H9 (cell line): ENCODE measurements around the gene CACNA1F. TPM values are rescaled to one million over a fixed set of nuclear protein-coding genes. Genes with fewer than 3 reads are reported as not detected.
A peak's percentile ranks its signal among the peaks of the same experiment; 100 is the strongest.

Experiments used
- DNase-seq: peaks from one replicate; pipeline ENCODE4 v3.0.0-alpha.2; 2017
- H2AFZ ChIP-seq: one replicate; pipeline ENCODE4 v1.6.1; 2013; ENCODE audit warnings: mild to moderate bottlenecking, low read length, control low read depth, moderate library complexity
- H2AK5ac ChIP-seq: 2 replicates; pipeline ENCODE4 v1.6.1; 2013; ENCODE audit warnings: low read length, control low read depth, mixed read lengths; ENCODE audit not compliant: insufficient read length
- H2BK120ac ChIP-seq: one replicate; pipeline ENCODE4 v1.6.1; 2013; ENCODE audit warnings: low read depth, mild to moderate bottlenecking, low read length, control low read depth, inconsistent platforms; ENCODE audit not compliant: poor library complexity, severe bottlenecking
- H2BK12ac ChIP-seq: 2 replicates; pipeline ENCODE4 v1.6.1; 2013; ENCODE audit warnings: low read length, control low read depth, mixed read lengths, low read depth; ENCODE audit not compliant: insufficient read length
- H2BK15ac ChIP-seq: 2 replicates; pipeline ENCODE4 v1.6.1; 2013; ENCODE audit warnings: low read depth, low read length, control low read depth
- H2BK20ac ChIP-seq: one replicate; pipeline ENCODE4 v1.6.1; 2013; ENCODE audit warnings: low read depth, mild to moderate bottlenecking, low read length, control low read depth, inconsistent platforms; ENCODE audit not compliant: poor library complexity, severe bottlenecking
- H2BK5ac ChIP-seq: 2 replicates; pipeline ENCODE4 v1.6.1; 2013; ENCODE audit warnings: low read length, control low read depth, mixed read lengths; ENCODE audit not compliant: insufficient read length
- H3K14ac ChIP-seq: 2 replicates; pipeline ENCODE4 v1.6.1; 2013; ENCODE audit warnings: low read length, control low read depth; ENCODE audit not compliant: insufficient read depth
- H3K18ac ChIP-seq: 2 replicates; pipeline ENCODE4 v1.6.1; 2013; ENCODE audit warnings: low read depth, mild to moderate bottlenecking, mixed read lengths, low read length, control low read depth; ENCODE audit not compliant: insufficient read length
- H3K23ac ChIP-seq: 2 replicates; pipeline ENCODE4 v1.6.1; 2013; ENCODE audit warnings: low read length, control low read depth, mixed read lengths, low read depth; ENCODE audit not compliant: insufficient read length
- H3K23me2 ChIP-seq: 2 replicates; pipeline ENCODE4 v1.6.1; 2013; ENCODE audit warnings: low read depth, mild to moderate bottlenecking, mixed read lengths, low read length, control low read depth; ENCODE audit not compliant: insufficient read length, poor library complexity, severe bottlenecking
- H3K27ac ChIP-seq: 2 replicates; pipeline ENCODE4 v1.5.1; 2013; ENCODE audit warnings: low read length, control low read depth, mixed read lengths, low read depth; ENCODE audit not compliant: insufficient read length
- H3K27me3 ChIP-seq: 2 replicates; pipeline ENCODE4 v1.6.1; 2013; ENCODE audit warnings: low read length, control low read depth, inconsistent platforms; ENCODE audit not compliant: insufficient read depth
- H3K4ac ChIP-seq: 2 replicates; pipeline ENCODE4 v1.6.1; 2013; ENCODE audit warnings: low read depth, mild to moderate bottlenecking, control low read depth, inconsistent platforms, low read length, moderate library complexity
- H3K4me1 ChIP-seq: 2 replicates; pipeline ENCODE4 v1.6.1; 2013; ENCODE audit warnings: low read length, control low read depth, inconsistent platforms; ENCODE audit not compliant: insufficient read depth
- H3K4me2 ChIP-seq: 2 replicates; pipeline ENCODE4 v1.6.1; 2013; ENCODE audit warnings: low read length, control low read depth, mixed read lengths; ENCODE audit not compliant: insufficient read length, insufficient read depth
- H3K56ac ChIP-seq: 2 replicates; pipeline ENCODE4 v1.6.1; 2013; ENCODE audit warnings: low read depth, mild to moderate bottlenecking, mixed read lengths, low read length, control low read depth; ENCODE audit not compliant: insufficient read length
- H3K79me1 ChIP-seq: 2 replicates; pipeline ENCODE4 v1.6.1; 2013; ENCODE audit warnings: low read depth, mild to moderate bottlenecking, moderate library complexity, low read length, control low read depth, inconsistent platforms; ENCODE audit not compliant: insufficient read depth, poor library complexity, severe bottlenecking
- H3K79me2 ChIP-seq: 2 replicates; pipeline ENCODE4 v1.6.1; 2013; ENCODE audit warnings: low read length, control low read depth, inconsistent platforms; ENCODE audit not compliant: insufficient read depth
- H3K9ac ChIP-seq: 2 replicates; pipeline ENCODE4 v1.6.1; 2013; ENCODE audit warnings: low read length, control low read depth, mixed read lengths; ENCODE audit not compliant: insufficient read length; ENCODE audit errors: extremely low read depth
- H3K9me3 ChIP-seq: one replicate; pipeline ENCODE4 v1.6.1; 2013; ENCODE audit warnings: low read depth, low read length, inconsistent platforms; ENCODE audit not compliant: control insufficient read depth
- H3T11ph ChIP-seq: one replicate; pipeline ENCODE4 v1.6.1; 2013; ENCODE audit warnings: mild to moderate bottlenecking, low read length, control low read depth, inconsistent platforms
- H4K20me1 ChIP-seq: one replicate; pipeline ENCODE4 v1.6.1; 2013; ENCODE audit not compliant: control insufficient read depth, insufficient read length, insufficient read depth
- H4K5ac ChIP-seq: 2 replicates; pipeline ENCODE4 v1.6.1; 2013; ENCODE audit warnings: low read depth, mild to moderate bottlenecking, mixed read lengths, low read length, control low read depth; ENCODE audit not compliant: insufficient read length
- H4K8ac ChIP-seq: replicated peaks from 2 replicates; pipeline ENCODE4 v1.6.1; 2013; ENCODE audit warnings: low read length, control low read depth, mixed read lengths, low read depth; ENCODE audit not compliant: insufficient read length
- H4K91ac ChIP-seq: 2 replicates; pipeline ENCODE4 v1.6.1; 2013; ENCODE audit warnings: low read depth, mild to moderate bottlenecking, moderate library complexity, mixed read lengths, low read length, control low read depth; ENCODE audit not compliant: insufficient read length
- H3K27ac Mint-ChIP-seq, 3 experiments: 2 replicates in 2 of 3; 3 replicates in 1 of 3; pipeline ENCODE4 v1.8.0; 2020 to 2021; ENCODE audit warnings: mixed read lengths in 3 of 3, mild to moderate bottlenecking in 1 of 3, moderate library complexity in 1 of 3
- H3K27me3 Mint-ChIP-seq: 2 replicates; pipeline ENCODE4 v1.8.0; 2021; ENCODE audit warnings: low read depth, mild to moderate bottlenecking, moderate library complexity, mixed read lengths
- H3K36me3 Mint-ChIP-seq, 3 experiments: 2 replicates in 2 of 3; 3 replicates in 1 of 3; pipeline ENCODE4 v1.8.0; 2020 to 2021; ENCODE audit warnings: low read depth in 3 of 3, mixed read lengths in 3 of 3; ENCODE audit not compliant: insufficient read depth in 1 of 3
- H3K4me1 Mint-ChIP-seq, 2 experiments: 2 replicates each; pipeline ENCODE4 v1.8.0; 2020; ENCODE audit warnings: mixed read lengths in 2 of 2
- H3K4me3 Mint-ChIP-seq, 2 experiments: 2 replicates in 1 of 2; 3 replicates in 1 of 2; pipeline ENCODE4 v1.8.0; 2020 to 2021; ENCODE audit warnings: mild to moderate bottlenecking in 2 of 2, mixed read lengths in 2 of 2, moderate library complexity in 1 of 2
- H3K9me3 Mint-ChIP-seq, 2 experiments: 2 replicates in 1 of 2; 3 replicates in 1 of 2; pipeline ENCODE4 v1.8.0; 2020; ENCODE audit warnings: mild to moderate bottlenecking in 2 of 2, mixed read lengths in 2 of 2, moderate library complexity in 1 of 2
- WGBS: extraction: QIAGEN DNeasy Blood & Tissue Kit; methylation state at CpG from one replicate; pipeline ENCODE4 v1.1.7; 2013; ENCODE audit warnings: missing lambda C conversion rate, low lambda C conversion rate, mixed read lengths; ENCODE audit not compliant: insufficient read length; ENCODE audit errors: extremely low coverage; 5-methylcytosine and 5-hydroxymethylcytosine counted together
- total RNA-seq: library from RNA; stranded (reverse); gene quantifications from 2 replicates; pipeline ENCODE4 v1.2.1, GENCODE V29; 2021
- TF ChIP-seq, protein P1 (sequence below): fragments of 200-600 bp; sonication (generic); conservative IDR thresholded peaks from 3 replicates; pipeline ENCODE4 v1.8.0; 2021; ENCODE audit warnings: antibody characterized with exemption, mild to moderate bottlenecking

The CACNA1F gene
- total RNA-seq, 1 experiment from 2014 or later, result 1.4 TPM

DNA sequence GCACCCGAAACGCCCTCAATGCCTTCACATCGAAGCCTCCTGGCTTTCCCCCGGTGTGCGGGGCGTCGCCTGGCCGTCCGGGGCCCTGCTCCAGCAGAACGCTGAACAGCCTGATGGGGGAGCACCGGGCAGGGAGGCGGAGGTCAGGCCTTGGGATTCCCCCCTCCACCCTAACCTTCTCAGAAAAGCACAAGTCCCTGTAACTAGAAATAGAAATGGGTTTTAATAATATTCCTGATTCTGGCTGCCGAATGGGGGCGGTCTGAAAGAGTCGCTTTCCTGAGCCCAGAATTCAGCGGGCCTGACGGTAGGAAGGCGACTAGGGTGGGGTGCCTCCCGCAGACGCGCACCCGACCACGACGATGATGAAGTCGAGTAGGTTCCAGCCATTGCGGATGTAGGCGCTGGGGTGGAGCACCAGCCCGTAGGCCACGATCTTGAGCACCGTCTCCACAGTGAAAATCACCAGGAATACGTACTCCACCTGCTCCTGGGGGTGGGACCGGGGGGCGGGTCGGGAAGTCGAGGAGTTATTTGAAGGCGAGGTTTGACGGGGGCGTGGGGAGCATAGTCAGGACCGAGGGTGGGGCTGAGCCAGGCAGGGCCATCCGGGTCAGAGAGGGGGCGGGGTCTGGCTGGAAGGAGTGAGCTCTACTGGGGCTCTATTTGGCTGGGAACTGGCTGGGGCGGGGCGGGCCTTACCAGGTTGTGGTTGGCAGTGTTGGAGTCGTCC lies 2.5 kb downstream of the CACNA1F start:
- peaks cover 0 to 4% (median 1%) of the 10 kb centered on the region in 3 experiments; a peak in 4 of 7 replicates for H3K36me3 Mint-ChIP-seq
- H2BK5ac ChIP-seq, result no peak overlapping the region
- H3K4me2 ChIP-seq, result peak overlapping the region; percentile 62

More for the DNA sequence above, 2.5 kb downstream of the CACNA1F start:
- H4K5ac ChIP-seq, result no peak overlapping the region
- no peak overlapping the region for H2AFZ ChIP-seq
- H2BK120ac ChIP-seq, result no peak overlapping the region
- H3K56ac ChIP-seq, result no peak overlapping the region
- peak overlapping the region; percentile 35 for H3K18ac ChIP-seq
- no peak overlapping the region for H2BK20ac ChIP-seq
- no peaks in the 10 kb centered on the region for H3K23me2 ChIP-seq
- Mint-ChIP-seq H3K27me3 (peaks cover 4% of the 10 kb centered on the region), H3K4me1 (peaks cover 9 to 25% of the 10 kb centered on the region in 2 experiments), H3K27ac (peak overlapping the region in 2 of 3 experiments; percentile 68 to 88; a peak in 4 of 7 replicates), H3K4me3 (peak overlapping the region; percentile 69 to 81), H3K9me3 (peaks cover 63 to 82% of the 10 kb centered on the region in 2 experiments)
- no peaks in the 10 kb centered on the region; the same call in 1 of the 2 replicates for H3K4me1 ChIP-seq
- no peaks in the 10 kb centered on the region for H3K79me1 ChIP-seq
- peaks cover 16% of the 10 kb centered on the region for H3K9me3 ChIP-seq
- no CpG with 5 or more reads among the region's 44 CpGs for WGBS
- no peak overlapping the region for H3K9ac ChIP-seq
- no peak overlapping the region for H4K91ac ChIP-seq
- H4K8ac ChIP-seq, result no peak overlapping the region
- no peak overlapping the region for H3K27ac ChIP-seq
- no peak overlapping the region for H3K23ac ChIP-seq
- DNase-seq, result peak; percentile 86
- 0 out of 2 replicates have a peak overlapping the region, but pooled peaks have one; percentile 1 for H3K14ac ChIP-seq
- no peak overlapping the region for H2BK15ac ChIP-seq
- H2AK5ac ChIP-seq, result no peak overlapping the region
- no peak overlapping the region for H3T11ph ChIP-seq
- H3K4ac ChIP-seq, result no peak overlapping the region
- H3K27me3 ChIP-seq, result no peaks in the 10 kb centered on the region
- H4K20me1 ChIP-seq, result no peaks in the 10 kb centered on the region
- TF ChIP-seq, protein P1, sequence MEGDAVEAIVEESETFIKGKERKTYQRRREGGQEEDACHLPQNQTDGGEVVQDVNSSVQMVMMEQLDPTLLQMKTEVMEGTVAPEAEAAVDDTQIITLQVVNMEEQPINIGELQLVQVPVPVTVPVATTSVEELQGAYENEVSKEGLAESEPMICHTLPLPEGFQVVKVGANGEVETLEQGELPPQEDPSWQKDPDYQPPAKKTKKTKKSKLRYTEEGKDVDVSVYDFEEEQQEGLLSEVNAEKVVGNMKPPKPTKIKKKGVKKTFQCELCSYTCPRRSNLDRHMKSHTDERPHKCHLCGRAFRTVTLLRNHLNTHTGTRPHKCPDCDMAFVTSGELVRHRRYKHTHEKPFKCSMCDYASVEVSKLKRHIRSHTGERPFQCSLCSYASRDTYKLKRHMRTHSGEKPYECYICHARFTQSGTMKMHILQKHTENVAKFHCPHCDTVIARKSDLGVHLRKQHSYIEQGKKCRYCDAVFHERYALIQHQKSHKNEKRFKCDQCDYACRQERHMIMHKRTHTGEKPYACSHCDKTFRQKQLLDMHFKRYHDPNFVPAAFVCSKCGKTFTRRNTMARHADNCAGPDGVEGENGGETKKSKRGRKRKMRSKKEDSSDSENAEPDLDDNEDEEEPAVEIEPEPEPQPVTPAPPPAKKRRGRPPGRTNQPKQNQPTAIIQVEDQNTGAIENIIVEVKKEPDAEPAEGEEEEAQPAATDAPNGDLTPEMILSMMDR, result peak; percentile 33; the same call in 1 of the 3 replicates
- no peak overlapping the region for H2BK12ac ChIP-seq
- no peaks in the 10 kb centered on the region for H3K79me2 ChIP-seq
